HG02840 (cell line): ENCODE measurements around the gene SNX9.
"Not testable (repeated sequence)": the region's sequence is repeated elsewhere in the genome, so short reads cannot be mapped to it uniquely, and the experiment has no call there.

Experiments used
- ATAC-seq: cut with Tn5 transposase; IDR thresholded peaks from one replicate; pipeline ENCODE4 v1.9.1; 2021; ENCODE audit warnings: mild to moderate bottlenecking, moderate library complexity, moderate number of reproducible peaks; ENCODE audit not compliant: unreplicated experiment, low FRiP score

Gene SNX9

DNA sequence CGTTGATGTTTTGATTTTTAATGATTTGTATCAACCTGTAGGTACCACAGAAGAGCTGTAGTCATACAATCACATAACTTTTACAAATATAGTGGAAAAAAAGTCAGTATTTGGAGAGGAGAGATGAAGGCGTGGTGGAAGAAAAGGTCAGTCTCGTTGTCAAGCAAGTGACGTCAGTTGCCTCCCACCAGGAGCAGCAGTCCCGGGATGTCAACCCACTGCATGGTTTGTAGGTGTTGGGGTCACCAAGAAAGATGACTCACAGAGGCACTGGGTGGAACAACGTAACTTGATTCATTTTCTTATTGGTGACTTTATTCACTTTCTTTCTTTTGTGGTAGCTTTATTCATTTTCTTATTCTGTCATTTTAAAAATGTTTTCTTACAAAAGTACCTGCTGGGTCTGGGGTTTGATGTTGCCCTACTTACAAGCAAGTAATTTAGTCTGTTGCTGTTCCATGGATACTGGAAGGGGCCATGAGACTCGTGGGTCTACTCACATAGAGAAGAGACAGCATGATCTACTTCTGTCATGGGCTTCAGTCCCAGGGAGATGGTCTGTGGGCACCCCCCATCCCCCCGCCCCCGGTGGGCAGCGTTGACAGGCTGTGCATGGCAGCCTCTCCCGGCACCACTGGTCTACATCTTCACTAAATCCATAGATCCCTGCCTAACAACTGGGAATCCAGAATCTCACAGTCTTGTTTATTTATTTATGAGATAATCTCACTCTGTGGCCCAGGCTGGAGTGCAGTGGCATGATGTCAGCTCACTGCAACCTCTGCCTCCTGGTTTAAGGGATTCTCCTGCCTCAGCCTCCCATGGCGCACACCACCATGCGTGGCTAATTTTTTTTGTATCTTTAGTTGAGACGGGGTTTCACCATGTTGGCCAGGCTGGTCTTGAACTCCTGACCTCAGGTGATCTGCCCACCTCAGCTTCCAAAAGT lies 122.2 kb downstream of the SNX9 start:
- no peak for ATAC-seq

DNA sequence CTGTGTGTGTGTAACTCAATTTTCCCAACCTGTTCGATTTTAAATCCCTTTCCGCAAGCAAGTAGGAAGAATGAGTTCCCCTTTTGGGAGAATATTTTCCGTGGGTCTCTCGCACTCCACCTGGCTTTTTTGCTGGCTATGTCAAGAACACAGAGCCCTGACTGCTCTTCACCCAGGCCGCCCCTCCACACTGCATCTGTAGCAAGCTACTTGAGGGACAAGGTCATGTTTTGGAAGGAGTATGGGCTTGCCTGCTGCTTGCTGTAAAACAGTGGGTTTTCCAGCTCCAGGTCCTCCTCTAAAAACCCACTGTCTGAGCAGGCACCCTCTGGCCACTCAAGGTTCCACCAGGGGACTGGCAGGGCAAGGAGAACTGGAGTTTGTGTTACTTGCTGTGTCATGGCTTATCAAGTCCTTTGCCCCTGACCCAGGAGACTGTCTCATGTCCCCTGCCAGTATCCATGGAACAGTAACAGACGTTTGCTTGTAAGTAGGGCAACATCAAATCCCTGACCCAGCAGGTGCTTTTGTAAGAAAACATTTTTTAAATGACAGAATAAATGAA lies 123.1 kb downstream of the SNX9 start:
- ATAC-seq, result no peak

- ATAC-seq, result no peak
Measured at GRCh38 chr6:157946865-157947532, 124.0 kb downstream of the SNX9 start.

DNA sequence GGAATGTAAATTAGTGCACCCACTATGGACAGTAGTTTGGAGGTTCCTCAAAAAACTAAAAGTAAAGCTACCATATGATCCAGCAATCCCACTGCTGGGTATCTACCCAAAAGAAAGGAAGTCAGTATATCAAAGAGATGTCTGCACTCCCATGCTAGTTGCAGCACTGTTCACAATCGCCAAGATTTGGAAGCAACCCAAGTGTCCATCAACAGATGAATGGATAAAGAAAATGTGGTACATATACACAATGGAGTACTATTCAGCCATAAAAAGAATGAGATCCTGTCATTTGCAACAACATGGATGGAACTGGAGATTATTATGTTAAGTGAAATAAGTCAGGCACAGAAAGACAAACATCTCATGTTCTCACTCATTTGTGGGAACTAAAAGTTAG lies 127.9 kb downstream of the SNX9 start:
- not testable (repeated sequence) for ATAC-seq

DNA sequence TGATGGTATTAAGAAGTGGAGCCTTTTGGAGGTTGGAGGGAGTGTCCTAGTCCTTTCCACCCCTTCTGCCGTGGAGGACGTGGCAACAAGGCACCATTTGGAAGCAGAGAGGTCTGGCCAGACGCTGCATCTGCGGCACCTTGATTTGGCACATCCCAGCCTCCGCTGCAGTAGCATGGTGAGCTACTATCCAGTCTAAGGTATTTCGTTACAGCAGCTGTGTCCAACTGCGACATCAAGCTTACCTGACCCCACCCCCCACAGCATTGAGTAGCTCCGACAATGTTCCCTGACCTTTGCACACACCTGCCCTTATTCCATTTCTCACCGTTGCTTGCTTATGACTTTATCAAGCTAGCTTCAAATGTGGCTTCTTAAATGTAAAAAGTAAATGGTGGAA lies 128.8 kb downstream of the SNX9 start:
- ATAC-seq, result no peak

DNA sequence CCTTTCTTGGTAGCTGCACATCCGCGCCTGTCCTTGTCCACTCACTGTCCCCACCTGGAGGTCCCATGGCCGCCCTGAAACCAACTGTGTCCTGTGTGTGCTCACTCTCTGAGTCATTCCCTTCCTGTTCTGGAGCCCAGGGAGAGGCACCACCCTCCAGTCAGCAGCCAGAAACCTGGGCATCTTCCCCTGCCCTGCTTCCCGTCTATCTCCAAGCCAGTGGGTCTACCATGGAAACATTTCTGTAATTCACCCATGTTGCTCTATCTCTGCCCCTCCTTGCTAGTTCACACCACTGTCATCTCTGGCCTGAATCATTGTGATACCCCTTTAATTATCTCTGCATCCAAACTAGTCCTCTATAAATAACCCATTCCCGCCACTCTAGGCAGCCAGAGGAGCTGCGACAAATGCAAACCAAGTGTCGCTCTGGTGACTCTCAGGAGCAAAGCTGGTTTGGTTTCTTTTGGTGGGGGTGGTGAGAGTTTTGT lies 129.9 kb downstream of the SNX9 start:
- no peak for ATAC-seq

- no peak for ATAC-seq
Measured at GRCh38 chr6:157953580-157954091, 130.6 kb downstream of the SNX9 start.

- no peak for ATAC-seq
Measured at GRCh38 chr6:157954150-157955117, 131.4 kb downstream of the SNX9 start.

- no peak for ATAC-seq
Measured at GRCh38 chr6:157955675-157956074, 132.6 kb downstream of the SNX9 start.

- no peak for ATAC-seq
Measured at GRCh38 chr6:157956171-157956730, 133.2 kb downstream of the SNX9 start.

- no peak for ATAC-seq
Measured at GRCh38 chr6:157959451-157960227, 136.6 kb downstream of the SNX9 start.

GRCh38 chr6:157961153-157961831 lies 138.2 kb downstream of the SNX9 start:
- ATAC-seq, result no peak

GRCh38 chr6:157961832-157962575 lies 139.0 kb downstream of the SNX9 start:
- no peak for ATAC-seq

- ATAC-seq, result no peak
Measured at GRCh38 chr6:157962601-157963302, 139.7 kb downstream of the SNX9 start.

DNA sequence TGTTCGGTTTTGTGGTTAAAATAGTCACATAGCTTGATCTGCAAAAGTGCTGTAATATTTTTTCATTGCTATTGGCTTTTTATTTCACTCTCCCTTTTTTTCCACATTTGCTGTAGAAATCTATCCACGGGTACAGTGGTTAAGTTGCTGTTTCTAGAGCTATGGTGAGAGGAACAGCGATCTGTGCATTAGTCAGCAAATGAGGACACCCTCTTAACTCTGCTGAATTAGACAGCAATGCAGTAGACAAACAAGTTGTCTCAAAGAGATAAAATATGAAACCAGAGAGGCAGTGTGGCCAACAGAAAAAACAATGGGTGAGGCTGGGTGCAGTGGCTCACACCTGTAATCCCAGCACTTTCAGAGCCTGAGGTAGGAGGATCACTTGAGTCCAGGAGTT lies 141.1 kb downstream of the SNX9 start:
- no peak for ATAC-seq

GRCh38 chr6:157965387-157965786 lies 142.3 kb downstream of the SNX9 start:
- ATAC-seq, result no peak

- no peak for ATAC-seq
Measured at GRCh38 chr6:157966589-157966977, 143.5 kb downstream of the SNX9 start.
